Activated CD4-positive, alpha-beta T cell treated with anti-CD3 and anti-CD28 coated beads, Interleukin-2, amount 10 ng/mL, durations not matched to agents 7 days and 5 days (primary cell): ENCODE results near the gene GABBR1. TPM values are rescaled to one million over a fixed set of nuclear protein-coding genes. Genes with fewer than 3 reads are reported as not detected.

ENCODE experiments used
- CTCF ChIA-PET: fragments of 350-600 bp; sonication (Branson Sonifier 250); formaldehyde crosslinking; loops from one replicate; lab custom pipeline; 2021; ENCODE audit warnings: antibody characterized with exemption; lab: Charles Lee
- POLR2A ChIA-PET: fragments of 350-600 bp; sonication (Branson Sonifier 250); formaldehyde crosslinking; loops from one replicate; lab custom pipeline; 2021; ENCODE audit warnings: antibody characterized with exemption; lab: Charles Lee
- DNase-seq: peaks from one replicate; pipeline ENCODE4 v3.0.0-alpha.2; 2020
- H3K27ac Mint-ChIP-seq: one replicate; pipeline ENCODE4 v1.8.0; 2021; ENCODE audit warnings: mild to moderate bottlenecking, moderate library complexity, mixed read lengths
- H3K27me3 Mint-ChIP-seq: one replicate; pipeline ENCODE4 v1.8.0; 2021; ENCODE audit warnings: mixed read lengths
- H3K36me3 Mint-ChIP-seq: one replicate; pipeline ENCODE4 v1.8.0; 2021; ENCODE audit warnings: low read depth, mixed read lengths
- H3K4me1 Mint-ChIP-seq: one replicate; pipeline ENCODE4 v1.8.0; 2021; ENCODE audit warnings: mixed read lengths
- H3K4me3 Mint-ChIP-seq: one replicate; pipeline ENCODE4 v1.8.0; 2021; ENCODE audit warnings: mild to moderate bottlenecking, moderate library complexity, mixed read lengths
- H3K9me3 Mint-ChIP-seq: one replicate; pipeline ENCODE4 v1.8.0; 2021; ENCODE audit warnings: mixed read lengths
- total RNA-seq, 2 experiments: library from RNA; stranded (reverse); gene quantifications; one replicate each; pipeline ENCODE4 v1.2.3, GENCODE V29; 2021

The GABBR1 gene
- total RNA-seq, 2 experiments from 2014 or later, result 48.5 to 50.5 TPM

DNA sequence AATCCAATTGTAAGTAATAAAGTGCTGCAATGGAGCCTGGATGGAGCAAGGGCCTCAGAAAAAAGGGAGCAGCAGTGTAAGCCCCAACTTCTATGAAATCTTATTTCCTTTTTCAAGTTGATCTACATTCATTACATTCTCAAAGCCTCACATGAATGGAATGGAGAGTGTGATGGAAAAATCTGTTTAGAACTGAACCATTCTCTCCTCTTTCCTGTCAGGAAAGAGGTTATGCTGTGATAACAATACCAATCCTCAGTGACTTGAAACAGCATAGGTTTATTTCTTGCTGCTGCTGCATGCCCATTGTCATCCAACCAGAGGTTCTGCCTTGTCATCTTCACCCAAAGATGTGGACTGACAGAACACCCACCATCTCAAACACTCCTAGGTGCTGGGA, 56.9 kb downstream of the GABBR1 start:
- no peak for DNase-seq
- Mint-ChIP-seq H3K27me3 (peaks cover 25% of the 10 kb centered on the region), H3K27ac (no peak overlapping the region), H3K36me3 (no peaks in the 10 kb centered on the region), H3K9me3 (no peaks in the 10 kb centered on the region), H3K4me1 (no peaks in the 10 kb centered on the region), H3K4me3 (no peak overlapping the region)
- POLR2A ChIA-PET, result no interaction called here
- CTCF ChIA-PET, result interaction anchor here (0.5 kb wide), 1 partner anchor 28 kb away, joined by 3 read pairs; no protein-coding TSS in a partner anchor

DNA sequence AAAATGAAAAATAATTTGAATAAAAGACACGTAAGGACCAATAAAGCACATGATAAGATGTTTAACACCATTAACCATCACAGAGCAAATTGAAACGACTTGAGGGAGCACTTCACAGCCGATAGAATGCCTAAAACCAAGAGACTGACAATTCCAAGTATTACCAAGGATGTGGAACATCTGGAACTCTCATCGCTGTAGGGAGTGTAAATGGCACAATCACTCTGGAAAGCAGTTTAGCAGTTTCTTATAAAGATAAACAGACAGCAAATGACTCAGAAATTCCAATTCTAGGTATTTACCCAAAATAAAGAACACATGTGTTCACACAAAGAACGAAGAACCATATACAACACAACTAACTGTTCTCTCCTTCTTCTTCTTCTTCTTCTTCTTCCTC, 65.0 kb downstream of the GABBR1 start:
- peaks cover 54% of the 10 kb centered on the region for H3K27me3 Mint-ChIP-seq
- POLR2A ChIA-PET, result no interaction called here
- no peak overlapping the region for H3K27ac Mint-ChIP-seq

DNA sequence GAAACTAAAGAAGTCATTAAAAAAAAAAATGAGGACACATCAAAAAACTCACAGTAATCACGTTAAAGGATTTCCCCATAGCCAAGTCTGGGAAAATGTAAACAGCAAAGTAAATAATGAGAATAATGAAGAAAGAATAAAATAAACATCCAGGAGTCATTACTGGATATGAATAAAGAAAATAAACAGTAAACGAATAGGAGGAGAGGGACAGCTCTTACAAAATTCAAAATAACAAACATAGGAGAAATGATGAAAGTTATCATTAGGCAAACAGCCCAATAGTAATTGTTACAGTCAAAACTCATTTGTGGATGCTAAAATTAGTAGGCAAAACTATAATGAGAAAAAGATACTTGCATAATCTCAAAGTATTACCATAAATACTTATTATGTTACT, 65.4 kb downstream of the GABBR1 start:
- H3K36me3 Mint-ChIP-seq, result no peaks in the 10 kb centered on the region
- POLR2A ChIA-PET, result no interaction called here
- no peaks in the 10 kb centered on the region for H3K9me3 Mint-ChIP-seq
- CTCF ChIA-PET, result no interaction called here
- H3K4me1 Mint-ChIP-seq, result no peaks in the 10 kb centered on the region
- H3K27me3 Mint-ChIP-seq, result peaks cover 59% of the 10 kb centered on the region
- no peak overlapping the region for H3K4me3 Mint-ChIP-seq
- H3K27ac Mint-ChIP-seq, result no peak overlapping the region
- DNase-seq, result no peak

More for the DNA sequence above, 65.0 kb downstream of the GABBR1 start:
- Mint-ChIP-seq H3K4me3 (no peak overlapping the region), H3K9me3 (no peaks in the 10 kb centered on the region), H3K4me1 (no peaks in the 10 kb centered on the region), H3K36me3 (no peaks in the 10 kb centered on the region)
- CTCF ChIA-PET, result no interaction called here
- DNase-seq, result no peak

DNA sequence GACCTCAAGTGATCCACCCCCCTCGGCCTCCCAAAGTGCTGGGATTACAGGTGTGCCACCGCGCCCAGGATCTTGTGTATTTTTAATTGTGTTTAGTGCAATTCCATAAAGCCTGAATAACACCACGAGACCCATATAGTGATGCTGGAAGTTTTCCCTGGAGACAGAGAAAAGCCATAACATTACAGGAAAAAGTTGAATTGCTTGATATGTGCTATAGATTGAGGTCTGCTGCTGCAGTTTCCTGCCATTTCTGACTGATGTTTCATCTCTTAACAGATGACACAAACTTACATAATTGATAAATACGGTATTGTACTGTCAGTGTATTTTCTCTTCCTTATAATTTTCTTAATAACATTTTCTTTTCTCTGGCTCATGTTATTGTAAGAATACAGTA, 66.1 kb downstream of the GABBR1 start:
- Mint-ChIP-seq H3K27me3 (peaks cover 58% of the 10 kb centered on the region), H3K9me3 (no peaks in the 10 kb centered on the region), H3K4me3 (no peak overlapping the region), H3K27ac (no peak overlapping the region), H3K4me1 (no peaks in the 10 kb centered on the region), H3K36me3 (no peaks in the 10 kb centered on the region)
- ChIA-PET POLR2A (no interaction called here), CTCF (no interaction called here)
- DNase-seq, result no peak

DNA sequence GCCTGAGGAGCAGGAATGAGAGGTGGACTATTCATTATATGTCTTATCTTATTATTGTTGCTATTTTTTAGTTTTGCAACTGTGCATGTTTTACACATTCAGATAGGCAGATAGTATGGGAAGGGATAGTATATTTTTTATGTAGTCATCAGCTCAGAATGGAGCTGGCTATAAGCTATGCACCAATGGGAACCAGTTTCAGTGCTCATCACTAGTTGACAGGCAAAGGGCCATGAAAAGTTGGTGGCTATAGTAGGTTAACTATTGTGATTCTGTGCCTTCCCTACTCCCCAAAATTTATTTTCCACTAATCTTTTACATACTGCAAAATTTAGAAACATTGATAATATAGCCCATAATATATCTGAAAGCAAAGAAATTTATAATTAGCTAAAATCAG, 68.1 kb downstream of the GABBR1 start:
- Mint-ChIP-seq H3K27ac (no peak overlapping the region), H3K4me3 (no peak overlapping the region), H3K27me3 (peaks cover 60% of the 10 kb centered on the region), H3K36me3 (no peaks in the 10 kb centered on the region), H3K4me1 (no peaks in the 10 kb centered on the region), H3K9me3 (no peaks in the 10 kb centered on the region)
- CTCF ChIA-PET, result no interaction called here
- POLR2A ChIA-PET, result no interaction called here
- no peak for DNase-seq

- H3K4me1 Mint-ChIP-seq, result no peaks in the 10 kb centered on the region
- CTCF ChIA-PET, result no interaction called here
- POLR2A ChIA-PET, result no interaction called here
- no peaks in the 10 kb centered on the region for H3K36me3 Mint-ChIP-seq
- H3K27ac Mint-ChIP-seq, result no peak overlapping the region
- H3K27me3 Mint-ChIP-seq, result peaks cover 60% of the 10 kb centered on the region
- no peak for DNase-seq
- H3K9me3 Mint-ChIP-seq, result no peaks in the 10 kb centered on the region
- H3K4me3 Mint-ChIP-seq, result no peak overlapping the region
Measured at GRCh38 chr6:29563435-29563965, 69.5 kb downstream of the GABBR1 start.

DNA sequence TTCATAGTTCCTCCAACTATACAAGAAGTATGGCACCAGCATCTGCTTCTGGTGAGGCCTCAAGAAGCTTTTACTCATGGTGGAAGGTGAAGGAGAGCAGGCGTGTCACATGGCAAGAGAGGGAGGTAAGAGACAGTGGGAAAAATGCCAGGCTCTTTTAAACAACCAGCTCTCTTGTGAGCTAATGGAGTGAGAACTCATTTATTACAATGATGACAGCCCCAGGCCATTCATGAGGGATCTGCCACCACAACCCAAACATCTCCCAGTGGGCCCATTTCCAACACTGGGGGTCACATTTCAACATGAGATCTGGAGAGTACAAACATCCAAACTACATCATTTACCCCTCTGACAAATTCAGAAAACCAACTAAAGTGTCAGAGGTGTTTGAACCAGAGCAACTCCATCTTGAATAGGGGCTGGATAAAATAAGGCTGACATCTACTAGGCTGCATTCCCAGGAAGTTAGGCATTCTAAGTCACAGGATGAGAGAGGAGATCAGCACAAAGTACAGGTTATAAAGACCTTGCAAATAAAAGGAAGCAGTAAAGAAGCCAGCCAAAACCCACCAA, 71.3 kb downstream of the GABBR1 start:
- H3K27me3 Mint-ChIP-seq, result peaks cover 49% of the 10 kb centered on the region
- no peak overlapping the region for H3K27ac Mint-ChIP-seq
- CTCF ChIA-PET, result no interaction called here
- H3K9me3 Mint-ChIP-seq, result no peaks in the 10 kb centered on the region
- H3K36me3 Mint-ChIP-seq, result no peaks in the 10 kb centered on the region
- H3K4me3 Mint-ChIP-seq, result no peak overlapping the region
- no peak for DNase-seq
- H3K4me1 Mint-ChIP-seq, result no peaks in the 10 kb centered on the region
- POLR2A ChIA-PET, result no interaction called here

GRCh38 chr6:29561091-29561490, 71.9 kb downstream of the GABBR1 start:
- Mint-ChIP-seq H3K4me3 (no peak overlapping the region), H3K27me3 (peaks cover 51% of the 10 kb centered on the region), H3K4me1 (no peaks in the 10 kb centered on the region), H3K9me3 (no peaks in the 10 kb centered on the region), H3K27ac (no peak overlapping the region), H3K36me3 (no peaks in the 10 kb centered on the region)
- POLR2A ChIA-PET, result no interaction called here
- DNase-seq, result no peak
- CTCF ChIA-PET, result no interaction called here

- no peak for DNase-seq
- no peaks in the 10 kb centered on the region for H3K36me3 Mint-ChIP-seq
- no peak within 1 kb of the TSS for H3K27ac Mint-ChIP-seq
- H3K4me1 Mint-ChIP-seq, result no peaks in the 10 kb centered on the region
- H3K9me3 Mint-ChIP-seq, result no peaks in the 10 kb centered on the region
- H3K27me3 Mint-ChIP-seq, result peaks cover 52% of the 10 kb centered on the region
- CTCF ChIA-PET, result interaction anchor here (1.2 kb wide), 1 partner anchor 30 kb away, joined by 3 read pairs; no protein-coding TSS in a partner anchor
- no peak within 1 kb of the TSS for H3K4me3 Mint-ChIP-seq
- POLR2A ChIA-PET, result no interaction called here
Measured at GRCh38 chr6:29559524-29560287, 73.3 kb downstream of the GABBR1 start, which contains the start of gene UBD. TSS of gene UBD (minus strand) at chr6:29559732. CDS start at chr6:29559701, 31 bp downstream.

DNA sequence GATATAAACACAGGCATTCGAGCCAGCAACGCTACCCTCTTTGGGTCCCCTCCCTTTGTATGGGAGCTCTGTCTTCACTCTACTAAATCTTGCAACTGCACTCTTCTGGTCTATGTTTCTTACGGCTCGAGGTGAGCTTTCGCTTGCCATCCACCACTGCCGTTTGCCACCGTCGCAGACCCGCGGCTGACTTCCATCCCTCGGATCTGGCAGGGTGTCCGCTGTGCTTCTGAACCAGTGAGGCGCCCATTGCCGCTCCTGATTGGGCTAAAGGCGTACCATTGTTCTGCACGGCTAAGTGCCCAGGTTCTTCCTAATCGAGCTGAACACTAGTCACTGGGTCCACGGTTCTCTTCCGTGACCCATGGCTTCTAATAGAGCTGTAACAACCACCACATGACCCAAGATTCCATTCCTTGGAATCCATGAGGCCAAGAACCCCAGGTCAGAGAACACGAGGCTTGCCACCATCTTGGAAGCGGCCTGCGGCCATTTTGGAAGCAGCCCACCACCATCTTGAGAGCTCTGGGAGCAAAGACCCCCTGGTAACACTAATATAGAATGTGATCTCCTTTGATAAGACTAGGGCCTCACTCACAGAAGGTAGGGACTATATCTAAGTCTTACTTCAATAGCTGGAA, 74.4 kb downstream of the GABBR1 start:
- H3K27ac Mint-ChIP-seq, result no peak overlapping the region
- peaks cover 8% of the 10 kb centered on the region for H3K4me1 Mint-ChIP-seq
- peaks cover 2% of the 10 kb centered on the region for H3K9me3 Mint-ChIP-seq
- ChIA-PET CTCF (interaction anchor here (1.2 kb wide), 1 partner anchor 31 kb away, joined by 3 read pairs; no protein-coding TSS in a partner anchor), POLR2A (no interaction called here)
- H3K27me3 Mint-ChIP-seq, result peaks cover 62% of the 10 kb centered on the region
- peaks cover 3% of the 10 kb centered on the region for H3K36me3 Mint-ChIP-seq
- H3K4me3 Mint-ChIP-seq, result no peak overlapping the region
- DNase-seq, result no peak

GRCh38 chr6:29557320-29557719, 75.7 kb downstream of the GABBR1 start:
- no peak for DNase-seq
- ChIA-PET CTCF (interaction anchor here (1.7 kb wide), 1 partner anchor 37 kb away, joined by 3 read pairs; no protein-coding TSS in a partner anchor), POLR2A (no interaction called here)
- peaks cover 18% of the 10 kb centered on the region for H3K4me1 Mint-ChIP-seq
- no peak overlapping the region for H3K27ac Mint-ChIP-seq
- peaks cover 3% of the 10 kb centered on the region for H3K36me3 Mint-ChIP-seq
- H3K9me3 Mint-ChIP-seq, result peaks cover 2% of the 10 kb centered on the region
- H3K4me3 Mint-ChIP-seq, result no peak overlapping the region
- H3K27me3 Mint-ChIP-seq, result peaks cover 61% of the 10 kb centered on the region

DNA sequence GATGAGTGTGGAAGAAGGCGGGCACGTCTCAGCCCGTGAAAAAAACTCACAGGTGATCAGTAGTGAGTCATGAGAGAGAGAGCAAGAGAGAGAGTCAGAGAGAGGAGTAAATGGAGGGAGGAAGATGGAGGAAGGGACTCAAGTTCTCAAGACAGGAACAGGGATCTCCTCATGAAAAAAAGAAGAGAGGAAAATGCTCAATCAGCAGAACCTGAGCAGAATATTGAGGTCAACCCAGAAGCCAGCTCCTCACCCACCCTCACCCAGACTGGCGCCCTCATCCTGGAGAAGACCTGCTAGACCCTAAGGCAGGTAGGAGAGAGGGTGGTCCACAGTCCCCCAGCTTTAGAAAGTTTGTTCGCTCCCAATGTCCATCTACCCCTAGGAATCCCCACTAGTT, 78.2 kb downstream of the GABBR1 start:
- Mint-ChIP-seq H3K9me3 (peaks cover 2% of the 10 kb centered on the region), H3K27ac (no peak overlapping the region), H3K27me3 (peaks cover 68% of the 10 kb centered on the region), H3K36me3 (peaks cover 3% of the 10 kb centered on the region), H3K4me1 (peaks cover 18% of the 10 kb centered on the region), H3K4me3 (no peak overlapping the region)
- CTCF ChIA-PET, result no interaction called here
- DNase-seq, result no peak
- POLR2A ChIA-PET, result no interaction called here
